GM12873 (cell line): ENCODE results near the gene ZFTA.

Source experiments
- CTCF ChIP-seq: IDR thresholded peaks from 2 replicates; pipeline ENCODE4 v1.5.1; 2012; ENCODE audit warnings: low read depth, mild to moderate bottlenecking, moderate library complexity, low read length, control low read depth; ENCODE audit not compliant: insufficient read depth; ENCODE audit errors: missing control alignments

Gene ZFTA

GRCh38 chr11:63813035-63813562 is 44.5 kb upstream of the ZFTA start, which contains the start of gene SPINDOC:
SPINDOC (plus strand) TSS chr11:63813456; CDS start chr11:63813687, 231 bp downstream.
- TF ChIP-seq CTCF: no peak

- TF ChIP-seq CTCF: no peak
These were observed 42.9 kb upstream of the ZFTA start for GRCh38 chr11:63811522-63811921.

- TF ChIP-seq CTCF: no peak
These were observed 37.4 kb upstream of the ZFTA start for GRCh38 chr11:63805844-63806415.

GRCh38 chr11:63804259-63804658 is 35.7 kb upstream of the ZFTA start:
- no peak for TF ChIP-seq CTCF

GRCh38 chr11:63802637-63803414 is 34.3 kb upstream of the ZFTA start:
- no peak for TF ChIP-seq CTCF

- no peak for TF ChIP-seq CTCF
These were observed 32.3 kb upstream of the ZFTA start for GRCh38 chr11:63800921-63801320.

DNA sequence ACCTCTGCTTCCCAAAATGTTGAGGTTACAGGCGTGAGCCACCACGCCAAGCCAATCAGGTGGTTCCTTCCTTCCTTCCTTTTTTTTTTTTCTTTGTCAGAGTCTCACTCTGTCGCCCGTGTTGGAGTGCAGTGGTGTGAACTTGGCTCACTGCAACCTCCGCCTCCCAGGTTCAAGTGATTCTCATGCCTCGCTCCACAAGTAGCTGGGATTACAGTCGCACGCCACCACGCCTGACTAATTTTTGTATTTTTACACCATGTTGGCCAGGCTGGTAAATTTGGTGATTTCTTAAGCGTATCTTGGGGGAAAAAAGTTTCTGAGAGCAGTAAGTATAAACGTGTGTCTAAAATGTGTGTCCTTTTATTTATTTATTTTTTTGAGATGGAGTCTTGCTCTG is 26.5 kb upstream of the ZFTA start:
- TF ChIP-seq CTCF: no peak
